Retina (tissue), 1 donor: ENCODE measurements around the gene LCLAT1.

Source experiments
- DNase-seq: peaks from one replicate; pipeline ENCODE4 v3.0.0-alpha.2; 2016

LCLAT1 gene

GRCh38 chr2:30649828-30650227 lies 202.8 kb downstream of the LCLAT1 start:
- DNase-seq = no peak

- DNase-seq = no peak
These were observed 205.3 kb downstream of the LCLAT1 start for GRCh38 chr2:30652271-30652915.

- no peak for DNase-seq
These were observed 206.8 kb downstream of the LCLAT1 start for GRCh38 chr2:30653847-30654246.

- DNase-seq = no peak
These were observed 207.4 kb downstream of the LCLAT1 start for GRCh38 chr2:30654404-30654803.

GRCh38 chr2:30655211-30655610 lies 208.2 kb downstream of the LCLAT1 start:
- no peak for DNase-seq

- DNase-seq = no peak
These were observed 208.6 kb downstream of the LCLAT1 start for GRCh38 chr2:30655660-30656059.

- DNase-seq = no peak
These were observed 209.0 kb downstream of the LCLAT1 start for GRCh38 chr2:30656079-30656478.

GRCh38 chr2:30661173-30662107 lies 214.4 kb downstream of the LCLAT1 start:
- DNase-seq = no peak

- DNase-seq = no peak
These were observed 215.5 kb downstream of the LCLAT1 start for GRCh38 chr2:30662268-30663131.

GRCh38 chr2:30663321-30663720 lies 216.3 kb downstream of the LCLAT1 start:
- no peak for DNase-seq

GRCh38 chr2:30663806-30664205 lies 216.8 kb downstream of the LCLAT1 start:
- no peak for DNase-seq

- DNase-seq = no peak
These were observed 217.8 kb downstream of the LCLAT1 start for GRCh38 chr2:30664761-30665358.

GRCh38 chr2:30665761-30666265 lies 218.8 kb downstream of the LCLAT1 start:
- DNase-seq = no peak

- DNase-seq = no peak
These were observed 219.3 kb downstream of the LCLAT1 start for GRCh38 chr2:30666266-30666874.

- DNase-seq = no peak
These were observed 223.4 kb downstream of the LCLAT1 start for GRCh38 chr2:30670453-30670852.

- no peak for DNase-seq
These were observed 226.1 kb downstream of the LCLAT1 start for GRCh38 chr2:30673127-30673526.

GRCh38 chr2:30675758-30676157 lies 228.7 kb downstream of the LCLAT1 start:
- no peak for DNase-seq

GRCh38 chr2:30677231-30677630 lies 230.2 kb downstream of the LCLAT1 start:
- no peak for DNase-seq

- no peak for DNase-seq
These were observed 230.9 kb downstream of the LCLAT1 start for GRCh38 chr2:30677861-30678385.

GRCh38 chr2:30678410-30679137 lies 231.5 kb downstream of the LCLAT1 start:
- DNase-seq = no peak
